ENCODE results near the gene LRMDA.

LRMDA gene

GRCh38 chr10:76178532-76179292 is 747.3 kb downstream of the LRMDA start:
- no peak overlapping the region for H3K4me3 ChIP-seq (ENCODE audit: low read depth, low read length)
- no peak for TF ChIP-seq CTCF (IDR thresholded peaks at IDR 0.05; ENCODE audit: control insufficient read depth, extremely low read depth, insufficient read depth)
- DNase-seq (ENCODE audit: low read depth), result no peak

- no peak for TF ChIP-seq CTCF (IDR thresholded peaks at IDR 0.05; ENCODE audit: control insufficient read depth, extremely low read depth, insufficient read depth)
- DNase-seq (ENCODE audit: low read depth), result no peak
- no peak overlapping the region for H3K4me3 ChIP-seq (ENCODE audit: low read depth, low read length)
Observed at GRCh38 chr10:76179806-76180205, 748.4 kb downstream of the LRMDA start.

GRCh38 chr10:76184647-76185046 is 753.2 kb downstream of the LRMDA start:
- H3K4me3 ChIP-seq (ENCODE audit: low read depth, low read length), result no peak overlapping the region
- no peak for DNase-seq (ENCODE audit: low read depth)
- no peak for TF ChIP-seq CTCF (IDR thresholded peaks at IDR 0.05; ENCODE audit: control insufficient read depth, extremely low read depth, insufficient read depth)

- no peak for DNase-seq (ENCODE audit: low read depth)
- TF ChIP-seq CTCF (IDR thresholded peaks at IDR 0.05; ENCODE audit: control insufficient read depth, extremely low read depth, insufficient read depth), result no peak
- no peak overlapping the region for H3K4me3 ChIP-seq (ENCODE audit: low read depth, low read length)
Observed at GRCh38 chr10:76185471-76186301, 754.3 kb downstream of the LRMDA start.

- no peak overlapping the region for H3K4me3 ChIP-seq (ENCODE audit: low read depth, low read length)
- no peak for TF ChIP-seq CTCF (IDR thresholded peaks at IDR 0.05; ENCODE audit: control insufficient read depth, extremely low read depth, insufficient read depth)
- DNase-seq (ENCODE audit: low read depth), result no peak
Observed at GRCh38 chr10:76188216-76188615, 756.8 kb downstream of the LRMDA start.

GRCh38 chr10:76190634-76191270 is 759.3 kb downstream of the LRMDA start:
- H3K4me3 ChIP-seq (ENCODE audit: low read depth, low read length), result no peak overlapping the region
- no peak for DNase-seq (ENCODE audit: low read depth)
- TF ChIP-seq CTCF (IDR thresholded peaks at IDR 0.05; ENCODE audit: control insufficient read depth, extremely low read depth, insufficient read depth), result no peak

All from LNCaP clone FGC (cell line).